WTC11 (cell line): ENCODE results near the gene SYCE3. TPM values are rescaled to one million over a fixed set of nuclear protein-coding genes. Genes with fewer than 3 reads are reported as not detected.

Experiments used
- ATAC-seq: fragments of 200-7000 bp; cut with Tn5 transposase; 2 replicates; pipeline ENCODE4 v1.10.0; 2021; ENCODE audit warnings: mild to moderate bottlenecking, moderate library complexity
- CTCF ChIA-PET: fragments of 300-600 bp; sonication (Branson Sonifier 250); formaldehyde crosslinking; loops from one replicate; lab custom pipeline; 2021; ENCODE audit warnings: antibody characterized with exemption; lab: Charles Lee
- POLR2A ChIA-PET: fragments of 350-600 bp; sonication (Branson Sonifier 250); formaldehyde crosslinking; loops from one replicate; lab custom pipeline; 2021; ENCODE audit warnings: antibody characterized with exemption; lab: Charles Lee
- DNase-seq: peaks from one replicate; pipeline ENCODE4 v3.0.0; 2021; ENCODE audit warnings: low spot score
- H3K27ac Mint-ChIP-seq: 2 replicates; pipeline ENCODE4 v1.8.0; 2021; ENCODE audit warnings: mixed read lengths
- H3K27me3 Mint-ChIP-seq: 2 replicates; pipeline ENCODE4 v1.8.0; 2021; ENCODE audit warnings: low read depth, mild to moderate bottlenecking, moderate library complexity, mixed read lengths
- H3K36me3 Mint-ChIP-seq: 2 replicates; pipeline ENCODE4 v1.8.0; 2021; ENCODE audit warnings: mixed read lengths
- H3K4me1 Mint-ChIP-seq: 2 replicates; pipeline ENCODE4 v1.8.0; 2022; ENCODE audit warnings: mixed read lengths
- H3K4me3 Mint-ChIP-seq: 2 replicates; pipeline ENCODE4 v1.8.0; 2021; ENCODE audit warnings: mild to moderate bottlenecking, moderate library complexity, mixed read lengths
- H3K9me3 Mint-ChIP-seq: 2 replicates; pipeline ENCODE4 v1.8.0; 2021; ENCODE audit warnings: mixed read lengths
- ATF1 ChIP-seq: sonication (generic); formaldehyde crosslinking; IDR thresholded peaks from 2 replicates; pipeline ENCODE4 v1.8.1; 2023; ENCODE audit warnings: mild to moderate bottlenecking, moderate library complexity, missing genetic modification reagents
- CBFB ChIP-seq: sonication (generic); formaldehyde crosslinking; IDR thresholded peaks from 2 replicates; pipeline ENCODE4 v1.8.1; 2022; ENCODE audit warnings: mild to moderate bottlenecking, low read depth, missing genetic modification reagents
- FOXP1 ChIP-seq: sonication (generic); formaldehyde crosslinking; IDR thresholded peaks from 2 replicates; pipeline ENCODE4 v1.8.0; 2022; ENCODE audit warnings: missing genetic modification reagents, mild to moderate bottlenecking, moderate library complexity, borderline replicate concordance
- HMGXB4 ChIP-seq: sonication (generic); formaldehyde crosslinking; IDR thresholded peaks from 2 replicates; pipeline ENCODE4 v1.8.1; 2023; ENCODE audit warnings: mild to moderate bottlenecking, moderate library complexity, missing genetic modification reagents
- NFE2L1 ChIP-seq: sonication (generic); formaldehyde crosslinking; IDR thresholded peaks from 2 replicates; pipeline ENCODE4 v1.8.1; 2023; ENCODE audit warnings: missing genetic modification reagents
- NFYB ChIP-seq: sonication (generic); formaldehyde crosslinking; conservative IDR thresholded peaks from 2 replicates; pipeline ENCODE4 v1.8.0; 2022; ENCODE audit warnings: low read depth, missing genetic modification reagents
- NR2C2 ChIP-seq: sonication (generic); formaldehyde crosslinking; IDR thresholded peaks from 2 replicates; pipeline ENCODE4 v1.8.0; 2022; ENCODE audit warnings: mild to moderate bottlenecking, missing genetic modification reagents
- PRDM15 ChIP-seq: sonication (generic); formaldehyde crosslinking; IDR thresholded peaks from 2 replicates; pipeline ENCODE4 v1.8.0; 2022; ENCODE audit warnings: missing genetic modification reagents
- SMAD3 ChIP-seq: sonication (generic); formaldehyde crosslinking; IDR thresholded peaks from 2 replicates; pipeline ENCODE4 v1.8.0; 2022; ENCODE audit warnings: missing genetic modification reagents, mild to moderate bottlenecking, borderline replicate concordance
- SP1 ChIP-seq: sonication (generic); formaldehyde crosslinking; conservative IDR thresholded peaks from 2 replicates; pipeline ENCODE4 v1.8.1; 2022; ENCODE audit warnings: missing genetic modification reagents
- TP53 ChIP-seq: sonication (generic); formaldehyde crosslinking; IDR thresholded peaks from 2 replicates; pipeline ENCODE4 v1.8.1; 2023; ENCODE audit warnings: mild to moderate bottlenecking, missing genetic modification reagents
- USF1 ChIP-seq: sonication (generic); formaldehyde crosslinking; IDR thresholded peaks from 2 replicates; pipeline ENCODE4 v1.8.0; 2022; ENCODE audit warnings: mild to moderate bottlenecking, missing genetic modification reagents
- ZNF232 ChIP-seq: sonication (generic); formaldehyde crosslinking; IDR thresholded peaks from 2 replicates; pipeline ENCODE4 v1.8.0; 2022; ENCODE audit warnings: mild to moderate bottlenecking, missing genetic modification reagents
- ZNF532 ChIP-seq: fragments of 250-450 bp; sonication (Bioruptor Pico); IDR thresholded peaks from 2 replicates; pipeline ENCODE4 v1.9.0; 2021; ENCODE audit warnings: mild to moderate bottlenecking, borderline replicate concordance
- ZNF671 ChIP-seq: fragments of 250-450 bp; sonication (Bioruptor Pico); IDR thresholded peaks from 2 replicates; pipeline ENCODE4 v1.8.0; 2021; ENCODE audit warnings: mild to moderate bottlenecking
- total RNA-seq: library from RNA; stranded (reverse); gene quantifications from 3 replicates; pipeline ENCODE4 v1.2.3, GENCODE V29; 2021

SYCE3 gene
- total RNA-seq, 1 experiment from 2014 or later, result 0.46 TPM

- no peaks in the 10 kb centered on the region for H3K9me3 Mint-ChIP-seq
- peaks cover 19% of the 10 kb centered on the region for H3K4me1 Mint-ChIP-seq
- ChIA-PET POLR2A (no interaction called here), CTCF (interaction anchor here (1.6 to 2.4 kb wide), 2 partner anchors 34 to 171 kb away, joined by 6 to 9 read pairs; partner anchors contain the start of gene SYCE3)
- peak overlapping the region; percentile 10; the same call in 1 of the 2 replicates for H3K4me3 Mint-ChIP-seq
- TF ChIP-seq NFYB (no peak), ZNF532 (CRISPR knock-in tag) (no peak), USF1 (CRISPR knock-in tag) (0 out of 2 replicates have a peak, but pooled peaks have one; percentile 45), NFE2L1 (CRISPR knock-in tag) (no peak), PRDM15 (CRISPR knock-in tag) (no peak), HMGXB4 (CRISPR knock-in tag) (peak; percentile 53; the same call in 1 of the 2 replicates), CBFB (CRISPR knock-in tag) (0 out of 2 replicates have a peak, but pooled peaks have one; percentile 36), SP1 (CRISPR knock-in tag) (no peak), SMAD3 (no peak), ZNF232 (CRISPR knock-in tag) (0 out of 2 replicates have a peak, but pooled peaks have one; percentile 30), ZNF671 (CRISPR knock-in tag) (no peak), ATF1 (CRISPR knock-in tag) (no peak), FOXP1 (CRISPR knock-in tag) (no peak), TP53 (CRISPR knock-in tag) (no peak), NR2C2 (CRISPR knock-in tag) (0 out of 2 replicates have a peak, but pooled peaks have one; percentile 2)
- H3K27ac Mint-ChIP-seq, result no peak overlapping the region
- ATAC-seq, result no peak
- peaks cover 78% of the 10 kb centered on the region for H3K27me3 Mint-ChIP-seq
- DNase-seq, result no peak
- H3K36me3 Mint-ChIP-seq, result no peaks in the 10 kb centered on the region
These were observed 33.3 kb downstream of the SYCE3 start for GRCh38 chr22:50529416-50529896.
